Right lobe of liver (tissue), 4 donors: ENCODE results near the gene DENND2D.

Experiments
- POLR2A ChIP-seq: fragments of 450-650 bp; IDR thresholded peaks from one replicate; pipeline ENCODE4 v1.6.1; 2017; ENCODE audit warnings: antibody characterized with exemption, mild to moderate bottlenecking
- TF ChIP-seq, protein P1 (sequence below), 4 donors: fragments of 200-600 bp in 3 of 4; fragments of 450-650 bp in 1 of 4; IDR thresholded peaks; one replicate each; pipeline versions ENCODE4 v1.5.1 to v1.8.0; 2016 to 2022; ENCODE audit warnings: antibody characterized with exemption in 4 of 4, mild to moderate bottlenecking in 2 of 4
- donor health status: DM: no; HTN: no; CAD: no.
- donor health status: DM: no; HTN: no; CAD: no.
- donor health status: DM: no; HTN: yes; CAD: no.

DNA sequence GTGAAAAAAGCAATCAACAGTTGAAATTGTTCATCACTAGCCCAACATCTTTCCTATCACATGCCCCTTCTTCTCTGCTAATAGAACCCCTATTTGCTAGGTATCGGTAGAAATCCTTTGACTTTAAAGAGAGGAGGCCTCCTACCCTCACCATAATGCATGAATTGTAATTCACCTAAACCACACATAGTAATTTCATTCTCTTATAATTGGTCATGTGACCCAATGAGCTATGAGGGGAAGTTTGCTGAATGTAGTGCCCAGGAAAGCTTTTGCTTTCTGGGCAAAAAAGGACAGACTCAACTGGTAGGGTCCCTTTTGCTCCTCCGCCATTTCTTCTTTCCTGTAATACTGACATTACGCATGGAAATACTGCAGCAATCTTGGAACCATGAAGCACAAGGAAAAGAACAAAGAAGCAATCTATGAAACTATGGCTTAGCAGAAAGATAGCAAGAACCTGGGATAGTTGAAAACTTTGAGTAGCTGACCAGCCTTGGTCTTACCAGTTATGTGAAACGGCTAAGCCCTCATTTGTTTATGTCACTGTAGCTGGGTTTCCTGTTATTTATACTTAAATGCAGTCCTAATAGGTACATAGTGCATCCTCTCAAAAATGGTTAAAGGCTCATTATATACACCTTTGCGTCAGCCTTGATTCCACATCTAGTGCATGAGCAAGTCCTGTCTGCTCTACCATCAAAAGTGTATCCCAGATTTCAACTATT is 16.9 kb upstream of the DENND2D start:
- no peak for TF ChIP-seq POLR2A
- TF ChIP-seq, protein P1, sequence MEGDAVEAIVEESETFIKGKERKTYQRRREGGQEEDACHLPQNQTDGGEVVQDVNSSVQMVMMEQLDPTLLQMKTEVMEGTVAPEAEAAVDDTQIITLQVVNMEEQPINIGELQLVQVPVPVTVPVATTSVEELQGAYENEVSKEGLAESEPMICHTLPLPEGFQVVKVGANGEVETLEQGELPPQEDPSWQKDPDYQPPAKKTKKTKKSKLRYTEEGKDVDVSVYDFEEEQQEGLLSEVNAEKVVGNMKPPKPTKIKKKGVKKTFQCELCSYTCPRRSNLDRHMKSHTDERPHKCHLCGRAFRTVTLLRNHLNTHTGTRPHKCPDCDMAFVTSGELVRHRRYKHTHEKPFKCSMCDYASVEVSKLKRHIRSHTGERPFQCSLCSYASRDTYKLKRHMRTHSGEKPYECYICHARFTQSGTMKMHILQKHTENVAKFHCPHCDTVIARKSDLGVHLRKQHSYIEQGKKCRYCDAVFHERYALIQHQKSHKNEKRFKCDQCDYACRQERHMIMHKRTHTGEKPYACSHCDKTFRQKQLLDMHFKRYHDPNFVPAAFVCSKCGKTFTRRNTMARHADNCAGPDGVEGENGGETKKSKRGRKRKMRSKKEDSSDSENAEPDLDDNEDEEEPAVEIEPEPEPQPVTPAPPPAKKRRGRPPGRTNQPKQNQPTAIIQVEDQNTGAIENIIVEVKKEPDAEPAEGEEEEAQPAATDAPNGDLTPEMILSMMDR (IDR thresholded peaks at IDR 0.05): no peak
